Astrocyte (in vitro differentiated cells and primary cell): Measurements from ENCODE around the gene CSNK2A1.

Source experiments
- EZH2 ChIP-seq: IDR thresholded peaks from 2 replicates; pipeline ENCODE4 v1.6.1; 2012; ENCODE audit warnings: mild to moderate bottlenecking, low read length, inconsistent platforms; ENCODE audit not compliant: insufficient read depth
- TF ChIP-seq, protein P1 (sequence below): IDR thresholded peaks from 2 replicates; pipeline ENCODE4 v1.5.1; 2011; ENCODE audit warnings: low read depth, mild to moderate bottlenecking, inconsistent platforms, low read length, moderate library complexity; ENCODE audit not compliant: insufficient read depth

DNA sequence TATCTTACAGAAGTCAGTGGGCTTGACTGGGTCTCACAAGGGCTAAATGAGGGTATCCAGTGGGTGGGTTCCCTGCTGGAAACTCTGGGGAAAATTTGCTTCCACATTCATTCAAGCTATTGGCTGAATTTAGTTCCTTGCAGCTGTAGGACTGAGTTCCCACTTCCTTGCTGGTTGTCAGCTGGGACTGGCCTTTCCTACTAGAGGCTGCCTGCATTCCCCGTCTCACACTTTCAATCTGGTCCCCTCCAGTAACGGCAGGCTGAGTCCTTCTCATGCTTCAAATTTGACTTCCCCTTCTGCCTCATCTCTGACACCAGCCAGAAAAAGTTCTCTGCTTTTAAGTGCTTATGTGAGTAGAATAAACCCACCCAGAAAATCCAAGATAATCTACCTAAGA, 4.4 kb downstream of the CSNK2A1 start:
- TF ChIP-seq, protein P1, sequence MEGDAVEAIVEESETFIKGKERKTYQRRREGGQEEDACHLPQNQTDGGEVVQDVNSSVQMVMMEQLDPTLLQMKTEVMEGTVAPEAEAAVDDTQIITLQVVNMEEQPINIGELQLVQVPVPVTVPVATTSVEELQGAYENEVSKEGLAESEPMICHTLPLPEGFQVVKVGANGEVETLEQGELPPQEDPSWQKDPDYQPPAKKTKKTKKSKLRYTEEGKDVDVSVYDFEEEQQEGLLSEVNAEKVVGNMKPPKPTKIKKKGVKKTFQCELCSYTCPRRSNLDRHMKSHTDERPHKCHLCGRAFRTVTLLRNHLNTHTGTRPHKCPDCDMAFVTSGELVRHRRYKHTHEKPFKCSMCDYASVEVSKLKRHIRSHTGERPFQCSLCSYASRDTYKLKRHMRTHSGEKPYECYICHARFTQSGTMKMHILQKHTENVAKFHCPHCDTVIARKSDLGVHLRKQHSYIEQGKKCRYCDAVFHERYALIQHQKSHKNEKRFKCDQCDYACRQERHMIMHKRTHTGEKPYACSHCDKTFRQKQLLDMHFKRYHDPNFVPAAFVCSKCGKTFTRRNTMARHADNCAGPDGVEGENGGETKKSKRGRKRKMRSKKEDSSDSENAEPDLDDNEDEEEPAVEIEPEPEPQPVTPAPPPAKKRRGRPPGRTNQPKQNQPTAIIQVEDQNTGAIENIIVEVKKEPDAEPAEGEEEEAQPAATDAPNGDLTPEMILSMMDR: no peak
- TF ChIP-seq EZH2: no peak
